Astrocyte (in vitro differentiated cells and primary cell): ENCODE measurements around the gene SELENOF.

Source experiments
- EZH2 ChIP-seq: IDR thresholded peaks from 2 replicates; pipeline ENCODE4 v1.6.1; 2012; ENCODE audit warnings: mild to moderate bottlenecking, low read length, inconsistent platforms; ENCODE audit not compliant: insufficient read depth
- TF ChIP-seq, protein P1 (sequence below): IDR thresholded peaks from 2 replicates; pipeline ENCODE4 v1.5.1; 2011; ENCODE audit warnings: low read depth, mild to moderate bottlenecking, inconsistent platforms, low read length, moderate library complexity; ENCODE audit not compliant: insufficient read depth

DNA sequence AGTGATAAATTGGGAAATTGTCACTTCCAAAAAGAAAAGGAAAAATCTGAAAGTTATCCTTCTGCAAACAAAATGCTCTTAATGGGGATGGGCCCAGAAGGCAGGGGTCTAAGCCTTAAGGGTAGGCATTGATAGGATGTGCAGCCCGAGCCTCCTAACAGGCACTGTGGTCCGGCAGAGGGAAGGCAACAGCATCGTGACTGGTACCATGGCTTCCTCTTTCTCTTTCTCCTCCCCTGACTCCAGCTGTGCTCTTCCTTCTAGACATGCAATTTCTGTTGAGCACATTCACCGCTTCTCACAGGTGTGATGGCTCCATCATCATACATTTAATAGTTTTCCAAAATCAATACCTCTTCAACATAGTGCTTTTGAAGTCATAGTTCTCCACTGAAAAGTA, 91.5 kb downstream of the SELENOF start:
- TF ChIP-seq, protein P1, sequence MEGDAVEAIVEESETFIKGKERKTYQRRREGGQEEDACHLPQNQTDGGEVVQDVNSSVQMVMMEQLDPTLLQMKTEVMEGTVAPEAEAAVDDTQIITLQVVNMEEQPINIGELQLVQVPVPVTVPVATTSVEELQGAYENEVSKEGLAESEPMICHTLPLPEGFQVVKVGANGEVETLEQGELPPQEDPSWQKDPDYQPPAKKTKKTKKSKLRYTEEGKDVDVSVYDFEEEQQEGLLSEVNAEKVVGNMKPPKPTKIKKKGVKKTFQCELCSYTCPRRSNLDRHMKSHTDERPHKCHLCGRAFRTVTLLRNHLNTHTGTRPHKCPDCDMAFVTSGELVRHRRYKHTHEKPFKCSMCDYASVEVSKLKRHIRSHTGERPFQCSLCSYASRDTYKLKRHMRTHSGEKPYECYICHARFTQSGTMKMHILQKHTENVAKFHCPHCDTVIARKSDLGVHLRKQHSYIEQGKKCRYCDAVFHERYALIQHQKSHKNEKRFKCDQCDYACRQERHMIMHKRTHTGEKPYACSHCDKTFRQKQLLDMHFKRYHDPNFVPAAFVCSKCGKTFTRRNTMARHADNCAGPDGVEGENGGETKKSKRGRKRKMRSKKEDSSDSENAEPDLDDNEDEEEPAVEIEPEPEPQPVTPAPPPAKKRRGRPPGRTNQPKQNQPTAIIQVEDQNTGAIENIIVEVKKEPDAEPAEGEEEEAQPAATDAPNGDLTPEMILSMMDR: no peak
- TF ChIP-seq EZH2: no peak
